ENCODE results near the gene ARHGEF40. TPM values are rescaled to one million over a fixed set of nuclear protein-coding genes. Genes with fewer than 3 reads are reported as not detected.

Gene ARHGEF40
- total RNA-seq, result under 1 TPM; 0.53 to 0.83 TPM

- ATAC-seq (peak; percentile 16), DNase-seq (no peak)
- ChIA-PET POLR2A (interaction anchor here (0.8 to 1.3 kb wide), 2 partner anchors 33 to 36 kb away, joined by 3 read pairs; no protein-coding TSS in a partner anchor), CTCF (interaction anchor here (0.9 to 3.4 kb wide), 9 partner anchors 8 to 99 kb away, joined by 3 to 57 read pairs (median 8); partner anchors contain the start of gene TMEM253)
- Mint-ChIP-seq H3K36me3 (ENCODE audit: low read depth) (no peaks in the 10 kb centered on the region), H3K27me3 (ENCODE audit: low read depth) (peaks cover 69% of the 10 kb centered on the region), H3K9me3 (ENCODE audit: insufficient read depth) (no peaks in the 10 kb centered on the region), H3K4me3 (peak within 1 kb of the TSS; percentile 68), H3K4me1 (ENCODE audit: low read depth) (peaks cover 37% of the 10 kb centered on the region), H3K27ac (no peak within 1 kb of the TSS)
Measured at GRCh38 chr14:21070083-21070609, at the start of gene ARHGEF40. ARHGEF40 (plus strand) TSS chr14:21070304; CDS start chr14:21070397, 93 bp downstream.

GRCh38 chr14:21020977-21021545 lies 49.0 kb upstream of the ARHGEF40 start:
- H3K4me1 Mint-ChIP-seq (ENCODE audit: low read depth), result peaks cover 12% of the 10 kb centered on the region
- no peak overlapping the region for H3K4me3 Mint-ChIP-seq
- no peaks in the 10 kb centered on the region for H3K9me3 Mint-ChIP-seq (ENCODE audit: insufficient read depth)
- peaks cover 22% of the 10 kb centered on the region for H3K27me3 Mint-ChIP-seq (ENCODE audit: low read depth)
- POLR2A ChIA-PET, result no interaction called here
- no peak overlapping the region for H3K27ac Mint-ChIP-seq
- no peak for DNase-seq
- no peak for ATAC-seq
- H3K36me3 Mint-ChIP-seq (ENCODE audit: low read depth), result no peaks in the 10 kb centered on the region
- CTCF ChIA-PET, result interaction anchor here (0.7 to 2.4 kb wide), 6 partner anchors 19 to 83 kb away, joined by 3 to 8 read pairs (median 6); no protein-coding TSS in a partner anchor

GRCh38 chr14:21022686-21023085 lies 47.4 kb upstream of the ARHGEF40 start:
- no peak overlapping the region for H3K4me3 Mint-ChIP-seq
- H3K9me3 Mint-ChIP-seq (ENCODE audit: insufficient read depth), result no peaks in the 10 kb centered on the region
- ATAC-seq (no peak), DNase-seq (no peak)
- H3K36me3 Mint-ChIP-seq (ENCODE audit: low read depth), result no peaks in the 10 kb centered on the region
- no peak overlapping the region for H3K27ac Mint-ChIP-seq
- peaks cover 12% of the 10 kb centered on the region for H3K4me1 Mint-ChIP-seq (ENCODE audit: low read depth)
- ChIA-PET CTCF (interaction anchor here (1.2 to 3.1 kb wide), 3 partner anchors 8 to 82 kb away, joined by 3 to 22 read pairs (median 9); no protein-coding TSS in a partner anchor), POLR2A (no interaction called here)
- H3K27me3 Mint-ChIP-seq (ENCODE audit: low read depth), result peaks cover 30% of the 10 kb centered on the region

GRCh38 chr14:21023174-21023573 lies 46.9 kb upstream of the ARHGEF40 start:
- ChIA-PET POLR2A (no interaction called here), CTCF (interaction anchor here (1.2 to 3.1 kb wide), 4 partner anchors 9 to 81 kb away, joined by 3 to 22 read pairs (median 6); no protein-coding TSS in a partner anchor)
- H3K27me3 Mint-ChIP-seq (ENCODE audit: low read depth), result peaks cover 30% of the 10 kb centered on the region
- no peak overlapping the region for H3K4me3 Mint-ChIP-seq
- no peak overlapping the region for H3K27ac Mint-ChIP-seq
- ATAC-seq, result no peak
- H3K9me3 Mint-ChIP-seq (ENCODE audit: insufficient read depth), result no peaks in the 10 kb centered on the region
- DNase-seq, result no peak
- H3K4me1 Mint-ChIP-seq (ENCODE audit: low read depth), result peaks cover 12% of the 10 kb centered on the region
- H3K36me3 Mint-ChIP-seq (ENCODE audit: low read depth), result no peaks in the 10 kb centered on the region

- no peaks in the 10 kb centered on the region for H3K9me3 Mint-ChIP-seq (ENCODE audit: insufficient read depth)
- H3K27ac Mint-ChIP-seq, result peak overlapping the region; percentile 13
- no peaks in the 10 kb centered on the region for H3K36me3 Mint-ChIP-seq (ENCODE audit: low read depth)
- DNase-seq (peak; percentile 31), ATAC-seq (no peak)
- peaks cover 30% of the 10 kb centered on the region for H3K27me3 Mint-ChIP-seq (ENCODE audit: low read depth)
- H3K4me3 Mint-ChIP-seq, result peak overlapping the region; percentile 65
- POLR2A ChIA-PET, result interaction anchor here (0.7 to 0.8 kb wide), 2 partner anchors 9 to 233 kb away, joined by 3 read pairs; no protein-coding TSS in a partner anchor
- CTCF ChIA-PET, result interaction anchor here (1.0 to 3.1 kb wide), 7 partner anchors 9 to 80 kb away, joined by 3 to 22 read pairs (median 4); no protein-coding TSS in a partner anchor
- peaks cover 12% of the 10 kb centered on the region for H3K4me1 Mint-ChIP-seq (ENCODE audit: low read depth)
Measured at GRCh38 chr14:21023817-21024584, 46.1 kb upstream of the ARHGEF40 start.

GRCh38 chr14:21024585-21025370 lies 45.3 kb upstream of the ARHGEF40 start, which contains the start of gene NDRG2:
NDRG2 (minus strand) TSS chr14:21025061; CDS start chr14:21023315, 1,746 bp downstream.
- H3K9me3 Mint-ChIP-seq (ENCODE audit: insufficient read depth), result no peaks in the 10 kb centered on the region
- no peaks in the 10 kb centered on the region for H3K36me3 Mint-ChIP-seq (ENCODE audit: low read depth)
- DNase-seq (peak; percentile 75), ATAC-seq (peak; percentile 90)
- peak within 1 kb of the TSS; percentile 13 for H3K27ac Mint-ChIP-seq
- ChIA-PET POLR2A (interaction anchor here (0.7 kb wide), 1 partner anchor 232 kb away, joined by 3 read pairs; no protein-coding TSS in a partner anchor), CTCF (interaction anchor here (1.0 to 3.1 kb wide), 5 partner anchors 10 to 80 kb away, joined by 3 to 22 read pairs (median 4); no protein-coding TSS in a partner anchor)
- peaks cover 30% of the 10 kb centered on the region for H3K27me3 Mint-ChIP-seq (ENCODE audit: low read depth)
- H3K4me3 Mint-ChIP-seq, result peak within 1 kb of the TSS; percentile 72
- peaks cover 12% of the 10 kb centered on the region for H3K4me1 Mint-ChIP-seq (ENCODE audit: low read depth)

GRCh38 chr14:21025371-21026273 lies 44.5 kb upstream of the ARHGEF40 start:
- ChIA-PET CTCF (interaction anchor here (3.1 to 12.6 kb wide), 2 partner anchors 10 to 11 kb away, joined by 22 to 117 read pairs; no protein-coding TSS in a partner anchor), POLR2A (no interaction called here)
- peaks cover 30% of the 10 kb centered on the region for H3K27me3 Mint-ChIP-seq (ENCODE audit: low read depth)
- ATAC-seq (no peak), DNase-seq (no peak)
- H3K4me3 Mint-ChIP-seq, result peak overlapping the region; percentile 72
- no peak overlapping the region for H3K27ac Mint-ChIP-seq
- peaks cover 12% of the 10 kb centered on the region for H3K4me1 Mint-ChIP-seq (ENCODE audit: low read depth)
- no peaks in the 10 kb centered on the region for H3K9me3 Mint-ChIP-seq (ENCODE audit: insufficient read depth)
- H3K36me3 Mint-ChIP-seq (ENCODE audit: low read depth), result no peaks in the 10 kb centered on the region

- peaks cover 30% of the 10 kb centered on the region for H3K27me3 Mint-ChIP-seq (ENCODE audit: low read depth)
- H3K4me3 Mint-ChIP-seq, result no peak overlapping the region
- ATAC-seq (no peak), DNase-seq (no peak)
- CTCF ChIA-PET, result interaction anchor here (0.7 to 12.6 kb wide), 2 partner anchors 11 to 66 kb away, joined by 3 to 117 read pairs; no protein-coding TSS in a partner anchor
- POLR2A ChIA-PET, result no interaction called here
- H3K36me3 Mint-ChIP-seq (ENCODE audit: low read depth), result no peaks in the 10 kb centered on the region
- peaks cover 12% of the 10 kb centered on the region for H3K4me1 Mint-ChIP-seq (ENCODE audit: low read depth)
- no peaks in the 10 kb centered on the region for H3K9me3 Mint-ChIP-seq (ENCODE audit: insufficient read depth)
- H3K27ac Mint-ChIP-seq, result no peak overlapping the region
Measured at GRCh38 chr14:21026274-21026987, 43.7 kb upstream of the ARHGEF40 start.

- Mint-ChIP-seq H3K4me3 (no peak overlapping the region), H3K9me3 (ENCODE audit: insufficient read depth) (no peaks in the 10 kb centered on the region), H3K27ac (no peak overlapping the region), H3K36me3 (ENCODE audit: low read depth) (no peaks in the 10 kb centered on the region), H3K4me1 (ENCODE audit: low read depth) (peaks cover 12% of the 10 kb centered on the region), H3K27me3 (ENCODE audit: low read depth) (peaks cover 30% of the 10 kb centered on the region)
- no peak for ATAC-seq
- DNase-seq, result no peak
- CTCF ChIA-PET, result interaction anchor here (0.7 to 12.6 kb wide), 2 partner anchors 11 to 66 kb away, joined by 3 to 117 read pairs; no protein-coding TSS in a partner anchor
- POLR2A ChIA-PET, result no interaction called here
Measured at GRCh38 chr14:21026988-21027315, 43.2 kb upstream of the ARHGEF40 start.

- no peak within 1 kb of the TSS for H3K4me3 Mint-ChIP-seq
- DNase-seq (no peak), ATAC-seq (no peak)
- peaks cover 20% of the 10 kb centered on the region for H3K27me3 Mint-ChIP-seq (ENCODE audit: low read depth)
- peaks cover 3% of the 10 kb centered on the region for H3K4me1 Mint-ChIP-seq (ENCODE audit: low read depth)
- no peaks in the 10 kb centered on the region for H3K36me3 Mint-ChIP-seq (ENCODE audit: low read depth)
- ChIA-PET POLR2A (no interaction called here), CTCF (interaction anchor here (0.9 to 12.6 kb wide), 4 partner anchors 11 to 60 kb away, joined by 3 to 117 read pairs (median 8); no protein-coding TSS in a partner anchor)
- H3K27ac Mint-ChIP-seq, result no peak within 1 kb of the TSS
- H3K9me3 Mint-ChIP-seq (ENCODE audit: insufficient read depth), result no peaks in the 10 kb centered on the region
Measured at GRCh38 chr14:21029917-21030316, 40.2 kb upstream of the ARHGEF40 start, which contains the start of gene TPPP2. TPPP2 (plus strand) TSS chr14:21030217; CDS start chr14:21030582, 365 bp downstream.
